GM21717 (cell line): ENCODE measurements around the gene CCR1.
"Not testable (repeated sequence)": the region's sequence is repeated elsewhere in the genome, so short reads cannot be mapped to it uniquely, and the experiment has no call there.

ENCODE experiments used
- ATAC-seq: cut with Tn5 transposase; IDR thresholded peaks from one replicate; pipeline ENCODE4 v1.9.1; 2021; ENCODE audit warnings: mild to moderate bottlenecking, moderate library complexity; ENCODE audit not compliant: unreplicated experiment

Gene CCR1

DNA sequence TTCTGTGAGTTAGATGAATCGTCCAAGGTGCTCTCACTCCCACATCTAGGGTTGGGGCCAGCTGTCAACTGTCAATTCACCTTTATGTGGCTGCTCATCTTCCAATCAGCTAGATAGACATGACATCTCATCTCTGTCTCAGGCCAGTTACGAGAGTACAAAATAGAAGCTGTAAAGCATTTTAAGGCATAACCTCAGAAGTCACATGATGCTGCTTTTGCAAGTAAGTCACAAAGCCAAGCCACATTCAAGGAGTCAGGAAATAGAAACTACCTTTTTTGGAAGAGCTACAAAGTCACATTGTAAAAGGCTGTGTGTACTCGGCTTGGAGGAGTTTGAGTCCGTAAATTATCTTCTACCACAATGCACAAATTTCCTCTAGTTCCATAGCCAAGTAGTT lies 5.1 kb upstream of the CCR1 start:
- ATAC-seq: no peak

DNA sequence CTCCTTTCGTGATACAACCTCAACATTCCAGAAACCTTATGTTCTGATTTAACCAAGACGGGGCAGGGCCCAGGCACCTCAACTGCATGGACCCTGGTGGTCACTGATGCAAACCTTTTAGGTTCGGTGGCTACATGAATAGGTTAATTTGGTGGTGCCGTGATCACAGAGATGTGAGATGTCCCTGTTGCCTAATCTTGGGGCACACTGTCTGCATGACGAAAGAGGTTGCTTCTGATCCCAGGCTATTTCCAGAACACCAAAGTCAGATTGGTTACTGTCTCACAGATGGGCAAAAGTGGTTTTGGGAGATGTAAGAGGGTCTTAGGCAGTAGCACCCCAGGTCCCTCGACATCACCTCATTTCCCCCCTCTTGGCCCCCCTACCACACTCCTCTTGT lies 4.0 kb upstream of the CCR1 start:
- no peak for ATAC-seq

- ATAC-seq: no peak
These were observed 1.8 kb upstream of the CCR1 start for GRCh38 chr3:46209746-46210470.

DNA sequence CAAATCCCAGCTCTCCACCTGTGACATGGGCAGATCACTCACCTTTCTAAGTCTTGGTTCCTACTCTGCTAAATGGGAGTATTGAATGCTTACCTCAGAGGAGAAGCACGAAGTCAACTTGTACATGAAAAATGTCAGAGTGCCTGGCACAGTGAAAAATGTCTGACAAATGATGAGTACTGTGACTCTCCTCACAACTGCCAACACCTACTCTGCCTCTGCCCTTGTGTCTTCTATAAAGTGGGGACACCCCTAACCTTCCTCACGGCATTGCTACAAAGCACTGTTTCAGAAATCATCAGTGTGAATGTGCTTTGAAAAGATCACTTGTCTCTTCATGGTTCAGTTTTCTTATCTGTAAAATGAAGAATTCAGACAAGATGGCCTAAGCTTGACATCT lies 940 bp upstream of the CCR1 start:
- ATAC-seq: no peak

DNA sequence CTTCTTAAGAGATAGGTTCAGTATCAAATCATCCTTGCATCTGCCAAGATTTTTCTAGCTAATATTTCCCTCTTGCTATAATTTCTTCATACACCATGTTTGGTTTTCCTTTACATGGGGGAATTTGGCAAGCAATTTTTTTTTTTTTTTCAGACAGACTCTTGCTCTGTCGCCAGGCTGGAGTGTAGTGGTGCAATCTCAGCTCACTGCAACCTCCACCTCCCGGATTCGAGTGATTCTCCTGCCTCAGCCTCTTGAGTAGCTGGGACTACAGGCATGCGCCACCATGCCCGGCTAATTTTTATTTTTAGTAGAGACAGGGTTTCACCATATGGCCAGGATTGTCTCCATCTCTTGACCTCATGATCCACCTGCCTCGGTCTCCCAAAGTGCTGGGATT lies 599 bp downstream of the CCR1 start:
- not testable (repeated sequence) for ATAC-seq

GRCh38 chr3:46206282-46207015 lies 1.7 kb downstream of the CCR1 start:
- ATAC-seq: no peak

DNA sequence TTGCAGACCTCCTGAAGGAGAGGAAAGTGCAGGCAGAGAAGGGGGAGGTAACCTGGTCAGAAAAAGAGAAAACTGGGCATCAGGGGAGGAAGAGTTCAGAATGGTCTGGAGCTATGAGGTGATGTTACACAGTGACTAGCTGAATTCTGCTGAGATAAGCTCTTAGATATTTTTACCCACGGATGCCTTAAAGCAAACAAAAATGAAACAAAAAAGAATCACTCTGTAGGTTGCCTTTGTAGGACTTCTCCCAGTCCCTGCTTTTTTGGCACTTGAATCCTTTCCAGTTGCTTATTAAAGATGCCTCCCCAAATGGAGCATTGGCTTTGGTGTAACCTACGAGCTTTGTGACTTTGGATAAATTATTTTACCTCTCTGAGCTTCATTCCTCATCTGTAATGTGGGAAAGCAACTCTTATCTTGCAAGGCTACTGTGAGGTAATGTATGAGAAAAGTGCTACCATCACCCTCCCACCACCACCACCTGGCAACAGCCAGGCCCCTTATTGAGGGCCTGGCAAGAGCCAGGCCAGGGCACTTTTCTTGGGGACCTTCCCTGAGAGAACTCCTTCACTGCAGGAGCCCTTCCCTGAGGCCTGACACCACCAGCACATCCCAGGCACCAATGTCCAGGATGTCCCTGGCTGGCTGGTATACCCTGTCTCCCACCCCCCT lies 2.7 kb downstream of the CCR1 start:
- ATAC-seq: no peak

- no peak for ATAC-seq
These were observed 4.4 kb downstream of the CCR1 start for GRCh38 chr3:46203681-46204080.

DNA sequence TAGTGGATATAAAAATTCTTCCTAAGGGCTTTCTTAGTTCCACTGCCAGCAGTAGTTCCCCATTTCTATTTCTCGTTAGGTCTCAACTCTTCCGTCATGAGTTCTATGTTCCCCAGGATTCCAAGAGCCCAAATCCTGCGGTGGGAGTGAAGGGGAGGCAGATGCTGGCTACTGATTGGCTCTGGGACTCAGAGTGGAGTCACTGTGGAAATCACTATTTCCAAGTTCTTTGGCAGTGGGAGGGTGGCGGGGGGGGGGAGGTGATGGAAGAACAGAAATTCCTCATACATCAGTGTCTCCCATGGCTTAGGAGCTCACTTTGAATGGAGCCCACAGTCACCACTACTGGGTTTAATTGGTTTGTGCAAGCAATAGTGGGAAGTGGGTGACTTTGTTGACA lies 5.6 kb downstream of the CCR1 start:
- ATAC-seq: no peak

DNA sequence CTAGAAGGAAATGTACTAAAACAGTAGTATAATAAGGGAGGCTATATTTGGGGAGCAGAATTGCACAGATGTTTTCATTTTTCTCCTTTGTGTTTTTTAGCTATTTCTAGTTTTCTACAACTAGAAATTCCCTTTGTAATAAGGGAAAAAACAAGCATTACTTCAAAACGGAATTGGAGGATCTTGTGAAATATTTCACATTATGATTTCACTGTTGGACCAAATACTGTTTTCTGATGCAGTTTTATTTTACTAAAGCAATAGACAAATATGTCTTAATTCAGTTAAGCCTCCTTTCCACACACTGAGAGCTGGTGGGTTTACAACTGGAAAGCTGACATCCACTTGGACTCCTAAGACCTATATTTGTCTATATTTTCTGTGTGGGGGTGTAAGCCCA lies 7.3 kb downstream of the CCR1 start:
- ATAC-seq: no peak

- no peak for ATAC-seq
These were observed 7.9 kb downstream of the CCR1 start for GRCh38 chr3:46200211-46200610.

DNA sequence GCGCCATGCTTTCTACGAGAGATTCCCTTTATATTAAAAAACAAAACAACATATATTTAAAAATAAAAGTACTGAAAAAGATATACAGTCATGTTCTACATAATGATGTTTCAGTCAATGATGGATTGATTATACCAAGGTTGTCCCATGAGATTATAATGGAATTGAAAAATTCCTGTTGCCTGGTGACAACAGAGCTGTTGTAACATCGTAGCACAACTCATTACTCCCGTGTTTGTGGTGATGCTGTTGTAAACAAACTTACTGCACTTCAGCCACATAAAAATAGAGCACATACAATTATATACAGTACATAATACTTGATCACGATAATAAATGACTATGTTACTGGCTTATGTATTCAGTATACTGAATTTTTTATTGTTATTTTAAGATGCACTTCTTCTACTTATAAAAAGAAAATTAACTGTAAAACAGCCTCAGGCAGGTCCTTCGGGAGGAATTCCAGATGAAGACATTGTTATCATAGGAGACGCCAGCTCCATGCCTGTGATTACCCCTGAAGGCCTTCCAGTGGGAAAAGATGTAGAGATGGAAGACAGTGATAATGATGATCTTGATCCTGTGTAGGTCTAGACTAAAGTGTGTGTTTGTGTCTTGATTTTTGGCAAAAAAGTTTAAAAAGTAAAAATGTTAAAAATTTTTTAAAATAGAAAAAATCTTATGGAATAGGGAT lies 11.7 kb downstream of the CCR1 start:
- ATAC-seq: no peak

DNA sequence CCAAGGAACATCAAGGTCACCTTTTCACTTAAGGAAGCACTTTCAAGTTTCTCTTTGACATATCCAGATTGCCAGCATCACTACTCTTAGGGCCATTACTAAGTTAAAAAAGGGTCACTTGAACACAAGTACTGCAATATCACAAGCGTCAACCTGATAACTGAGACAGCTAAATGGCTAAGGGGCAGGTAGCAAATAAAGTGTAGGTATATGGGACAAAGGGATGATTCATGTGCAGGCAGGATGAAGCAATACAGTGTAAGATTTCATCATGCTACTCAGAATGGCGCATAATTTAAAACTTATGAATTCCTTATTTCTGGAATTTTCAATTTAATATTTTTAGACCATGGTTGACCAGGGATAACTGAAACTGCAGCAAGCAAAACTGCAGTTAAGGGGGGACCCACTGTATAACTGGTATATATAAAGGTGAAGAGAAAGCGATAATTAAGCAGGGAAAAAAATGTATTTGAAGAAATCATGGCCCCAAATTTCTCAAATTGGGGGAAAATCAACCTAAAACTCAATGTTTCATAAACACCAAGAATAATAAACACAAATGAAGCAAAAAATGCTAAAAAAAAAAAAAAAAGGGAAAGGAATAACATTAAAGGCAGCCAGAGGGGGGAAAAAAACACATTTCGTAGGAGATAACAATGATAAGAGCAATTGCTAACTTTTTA lies 13.1 kb downstream of the CCR1 start:
- no peak for ATAC-seq

DNA sequence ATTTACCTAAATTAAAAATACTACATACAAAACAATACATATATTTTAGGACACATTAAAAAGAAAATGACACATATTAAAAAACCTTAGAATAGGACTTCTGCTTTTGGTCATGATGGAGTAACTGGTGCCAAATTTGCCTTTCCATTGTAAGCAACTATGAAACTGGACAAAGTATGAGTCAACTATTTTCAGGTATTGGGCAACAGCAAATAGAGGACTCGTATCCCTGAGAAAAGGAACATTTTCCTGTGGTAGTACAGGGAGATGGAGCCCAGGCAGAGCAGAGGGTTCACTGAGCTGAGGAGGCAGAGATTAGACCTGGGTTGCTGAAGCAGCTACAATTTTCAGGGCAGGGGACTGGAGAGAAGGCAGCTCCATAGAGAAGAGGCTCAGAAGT lies 14.7 kb downstream of the CCR1 start:
- ATAC-seq: no peak

DNA sequence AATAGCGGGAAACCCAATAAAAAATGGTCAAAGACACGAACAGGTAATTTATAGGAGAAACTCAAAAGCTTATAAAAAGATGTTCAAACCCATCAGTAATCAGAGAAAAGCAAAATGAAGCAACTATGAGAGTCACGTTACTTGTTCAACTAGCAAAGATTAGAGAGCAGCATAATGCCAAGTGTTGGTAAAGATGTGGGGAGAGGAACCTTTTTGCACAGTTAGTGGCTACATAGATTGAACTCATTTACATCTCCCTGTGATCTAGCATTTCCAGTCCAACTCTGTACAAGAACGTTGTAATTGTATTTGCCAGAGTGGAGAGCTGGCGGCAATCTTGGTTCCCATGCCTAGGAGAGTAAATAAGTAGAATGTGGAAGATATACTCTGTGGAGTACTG lies 15.2 kb downstream of the CCR1 start:
- no peak for ATAC-seq

- no peak for ATAC-seq
These were observed 16.4 kb downstream of the CCR1 start for GRCh38 chr3:46191730-46192129.

DNA sequence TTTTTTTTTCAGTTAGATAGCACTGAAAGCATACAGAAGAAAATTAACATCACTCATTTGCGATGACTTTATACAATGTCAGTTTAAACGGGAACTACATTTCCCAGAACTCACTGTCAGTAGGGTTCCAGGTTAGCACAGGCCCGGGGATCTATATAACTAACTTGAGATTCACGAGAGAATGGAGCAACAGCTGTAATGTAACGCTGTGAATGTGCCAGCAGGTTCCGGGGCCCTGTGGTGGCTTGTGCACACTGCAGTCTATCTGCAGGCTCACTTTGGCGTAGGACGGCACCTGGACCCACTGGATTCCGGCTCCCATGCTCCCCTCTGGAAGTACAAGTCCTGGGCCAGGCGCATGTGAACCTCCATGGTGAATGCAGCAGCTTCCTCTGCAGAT lies 19.4 kb downstream of the CCR1 start:
- no peak for ATAC-seq

- no peak for ATAC-seq
These were observed 20.2 kb downstream of the CCR1 start for GRCh38 chr3:46187876-46188275.

DNA sequence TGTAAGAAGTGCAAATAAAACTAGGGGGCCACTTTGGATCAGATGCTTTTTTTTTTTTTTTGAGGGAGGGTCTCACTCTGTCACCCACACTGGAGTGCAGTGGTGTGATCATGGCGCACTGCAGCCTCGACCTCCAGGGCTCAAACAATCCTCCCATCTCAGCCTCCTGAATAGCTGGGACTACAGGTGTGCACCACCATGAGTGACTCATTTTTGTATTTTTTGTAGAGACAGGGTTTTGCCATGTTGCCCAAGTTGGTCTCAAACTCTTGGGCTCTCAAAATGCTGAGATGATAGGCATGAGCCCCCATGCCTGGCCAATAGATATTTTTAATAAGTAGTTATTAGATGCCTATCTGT lies 20.8 kb downstream of the CCR1 start:
- ATAC-seq: peak; percentile 17

- peak; percentile 76 for ATAC-seq
These were observed 21.4 kb downstream of the CCR1 start for GRCh38 chr3:46186471-46187340.
